ENCODE measurements around the gene HSPB3.
"Not testable (repeated sequence)": the region's sequence is repeated elsewhere in the genome, so short reads cannot be mapped to it uniquely, and the experiment has no call there.

Gene HSPB3

DNA sequence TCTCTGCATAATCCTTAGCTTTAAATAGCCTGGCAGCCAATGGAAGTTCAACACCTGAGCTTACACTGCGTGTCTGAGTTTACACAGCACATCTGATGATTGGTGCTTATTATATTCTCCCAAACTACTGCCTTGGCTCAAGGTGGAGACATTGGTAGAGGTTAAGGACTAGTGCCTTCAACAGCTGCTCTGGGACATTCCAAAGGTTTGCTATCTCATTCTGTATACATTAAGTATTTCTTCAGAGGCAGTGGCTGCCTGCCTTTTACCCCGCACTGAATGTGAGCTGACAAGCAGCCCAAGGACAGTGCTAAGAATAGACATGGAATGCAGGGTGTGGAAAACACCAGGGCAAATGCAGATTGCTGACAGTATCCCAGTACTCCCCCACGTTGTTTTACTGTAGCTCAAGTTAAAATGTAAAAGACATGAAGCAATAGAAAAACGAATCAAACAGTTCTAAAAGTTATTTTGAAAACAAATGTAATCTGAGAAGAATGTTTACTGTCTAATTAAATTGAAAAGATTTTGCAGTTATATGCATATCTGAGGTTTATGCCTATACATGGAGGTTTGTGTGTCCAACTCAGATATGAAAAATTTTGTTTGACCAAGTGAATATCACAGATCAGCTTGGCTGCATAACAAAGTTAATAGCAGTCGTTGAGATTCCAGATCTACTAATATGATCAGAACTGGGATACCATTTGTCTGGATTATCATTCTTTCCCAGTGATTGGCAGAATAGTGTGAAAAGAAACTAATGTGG is 1.8 kb downstream of the HSPB3 start:
- no peak for DNase-seq (ENCODE audit: low read depth)

DNA sequence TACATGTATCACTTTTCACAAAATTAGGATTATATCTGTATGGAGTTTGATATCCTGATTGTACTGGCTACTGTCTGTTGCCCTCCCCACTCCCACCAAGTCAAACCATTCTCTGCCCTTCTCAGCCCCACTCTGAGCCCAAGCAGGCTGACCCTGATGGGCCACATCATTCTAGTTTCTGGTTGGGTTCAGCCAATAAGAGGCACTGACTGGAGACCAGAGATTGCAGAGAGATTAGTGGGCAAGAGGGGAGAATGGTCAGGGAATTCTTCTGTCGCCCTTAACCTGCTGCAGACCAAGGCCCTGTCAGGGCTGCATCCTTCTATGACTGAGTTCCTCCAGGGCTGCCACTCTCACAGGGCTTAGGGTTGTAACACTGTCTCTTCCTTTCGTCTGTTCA is 2.7 kb downstream of the HSPB3 start:
- no peak for DNase-seq (ENCODE audit: low read depth)

DNA sequence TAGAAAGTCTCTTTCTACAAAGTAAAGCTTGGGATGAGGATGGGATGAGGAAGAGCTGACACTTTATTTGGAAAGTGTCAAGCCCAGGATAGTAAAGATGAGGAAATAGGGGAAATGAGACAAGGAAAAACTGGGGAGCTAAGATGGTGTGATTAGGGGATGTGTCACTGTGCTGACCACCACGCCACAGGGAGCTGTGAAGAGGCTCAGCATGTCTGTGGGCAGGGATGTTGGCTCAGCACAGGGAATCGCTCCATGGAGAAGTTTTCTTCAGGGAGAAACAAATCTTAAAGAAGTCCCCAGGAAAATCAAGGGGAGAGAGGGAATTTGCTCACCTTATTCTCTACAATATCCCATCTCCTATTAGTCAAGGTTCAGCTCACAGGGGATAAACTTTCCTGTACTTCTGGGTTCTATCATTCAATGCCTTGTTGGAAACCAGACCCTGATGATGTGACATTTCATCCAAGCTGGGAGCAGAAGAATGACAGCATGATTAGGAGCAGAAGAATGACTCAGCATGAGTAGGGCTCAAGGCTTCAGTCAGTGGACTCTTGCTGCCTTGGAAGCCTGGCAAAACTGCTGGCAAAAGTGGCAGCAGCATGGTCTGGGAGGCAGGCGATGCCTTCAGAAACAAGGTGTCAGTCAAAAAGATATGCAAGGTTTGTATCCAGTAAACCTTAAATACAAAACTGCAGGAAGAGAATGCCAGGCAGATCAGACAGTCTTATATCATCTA is 4.9 kb downstream of the HSPB3 start:
- DNase-seq (ENCODE audit: low read depth): no peak

DNA sequence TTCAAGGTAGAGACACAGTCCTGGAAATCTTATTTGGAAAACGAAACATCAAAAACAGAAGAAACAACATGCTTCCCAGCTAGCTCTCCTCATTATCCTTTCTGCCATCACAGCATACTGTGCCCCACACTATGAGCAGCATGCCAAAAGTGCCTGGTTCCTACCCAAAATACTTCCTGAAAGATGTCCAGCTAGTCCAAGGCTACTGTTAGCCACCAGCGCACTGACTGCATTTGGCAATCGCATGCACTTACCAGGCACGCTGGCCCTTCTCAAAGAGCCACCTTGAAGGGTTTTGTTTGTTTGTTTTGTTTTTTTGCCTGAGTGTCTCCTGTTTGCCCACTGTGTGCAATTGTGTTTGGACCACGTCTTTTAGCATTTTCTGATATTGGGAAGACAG is 6.8 kb downstream of the HSPB3 start:
- no peak for DNase-seq (ENCODE audit: low read depth)

DNA sequence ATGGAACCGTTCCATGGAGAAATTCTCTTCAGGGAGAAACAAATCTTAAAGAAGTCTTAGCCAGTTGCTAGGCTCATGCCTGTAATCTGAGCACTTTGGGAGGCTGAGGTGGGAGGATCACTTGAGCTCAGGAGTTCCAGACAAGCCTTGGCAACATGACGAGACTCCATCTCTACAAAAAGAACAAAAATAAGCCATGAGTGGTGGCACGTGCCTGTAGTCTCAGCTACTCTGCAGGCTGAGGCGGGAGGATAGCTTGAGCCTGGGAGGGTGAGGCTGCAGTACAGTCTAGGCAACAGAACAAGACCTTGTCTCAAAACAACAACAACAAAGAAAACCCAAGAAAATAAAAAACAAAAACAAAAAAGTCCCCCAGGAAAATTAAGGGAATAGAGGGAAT is 8.2 kb downstream of the HSPB3 start:
- DNase-seq (ENCODE audit: low read depth): no peak

DNA sequence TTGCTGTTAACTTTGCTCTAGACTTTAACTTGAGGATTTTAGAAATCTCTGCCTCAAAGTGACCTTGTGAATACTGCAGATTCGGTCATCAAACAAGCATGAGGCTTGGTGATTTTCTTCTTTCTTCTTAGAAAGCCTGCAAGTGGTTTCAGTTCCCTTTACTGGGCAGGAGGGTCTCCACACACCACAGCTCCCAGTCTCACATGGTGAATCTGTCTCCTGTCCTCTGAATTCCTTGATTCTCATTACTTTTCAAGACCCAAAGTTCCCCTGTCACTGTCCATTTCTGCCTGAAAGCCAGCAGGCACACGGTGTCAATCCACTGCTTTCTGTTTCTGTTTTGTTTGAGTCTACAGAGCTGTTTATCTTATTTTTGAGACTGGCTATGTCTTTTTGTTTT is 14.1 kb downstream of the HSPB3 start:
- DNase-seq (ENCODE audit: low read depth): no peak

DNA sequence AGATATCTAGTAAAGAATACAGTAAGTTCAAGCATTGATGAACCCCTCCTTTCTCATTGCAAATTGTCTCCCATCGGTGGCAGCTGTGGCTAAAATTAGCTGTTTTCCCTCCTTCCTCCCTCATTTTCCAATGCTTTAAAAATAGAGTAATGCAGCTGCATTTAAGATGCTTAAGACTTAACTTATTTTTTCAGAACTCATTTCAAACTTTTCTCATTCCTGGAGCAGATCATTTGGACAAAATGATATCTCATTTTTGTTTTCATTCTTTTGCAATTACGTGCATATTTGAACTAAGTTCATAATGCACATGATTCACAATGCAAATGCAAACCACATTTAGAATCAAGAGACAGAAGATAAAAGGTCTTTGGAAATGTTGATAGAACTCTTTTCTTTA is 14.6 kb downstream of the HSPB3 start:
- DNase-seq (ENCODE audit: low read depth): no peak

DNA sequence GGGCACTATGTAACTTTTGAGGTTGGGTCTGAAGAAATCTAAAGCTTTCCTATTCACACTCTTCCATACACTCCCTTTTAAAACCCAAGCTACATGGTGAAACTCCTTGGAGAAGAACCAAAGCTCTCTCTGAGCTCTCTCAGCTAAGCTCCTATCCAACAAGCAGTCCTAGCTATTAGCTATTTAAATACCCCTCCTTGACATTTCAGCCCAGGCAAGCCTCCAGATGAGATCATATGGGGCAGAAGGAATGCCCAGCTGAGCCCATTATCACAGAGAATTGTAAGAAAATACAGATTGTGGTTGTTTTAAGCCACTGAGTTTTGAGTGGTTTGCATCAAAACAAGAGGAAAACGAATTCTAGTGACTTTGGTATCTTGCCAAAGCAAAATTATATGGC is 15.2 kb downstream of the HSPB3 start:
- no peak for DNase-seq (ENCODE audit: low read depth)

DNA sequence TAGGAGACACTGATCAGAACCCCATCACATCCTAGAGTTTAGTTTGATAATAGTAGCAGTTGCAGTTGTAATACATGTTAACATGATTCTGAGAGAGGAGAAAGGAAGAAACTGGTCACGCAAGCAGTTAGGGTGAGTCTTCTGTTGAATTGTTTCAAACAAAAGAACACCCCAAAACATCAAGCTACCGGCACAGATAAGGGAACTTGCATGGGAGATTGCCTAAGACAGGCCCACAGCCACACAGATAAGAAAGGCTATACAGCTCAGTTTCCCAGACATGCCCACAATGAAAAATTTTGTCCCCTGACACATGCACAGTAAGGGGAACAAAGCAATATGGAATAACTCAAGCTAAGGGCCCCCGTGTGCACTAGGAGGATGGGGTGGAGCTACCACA is 15.9 kb downstream of the HSPB3 start:
- DNase-seq (ENCODE audit: low read depth): no peak

DNA sequence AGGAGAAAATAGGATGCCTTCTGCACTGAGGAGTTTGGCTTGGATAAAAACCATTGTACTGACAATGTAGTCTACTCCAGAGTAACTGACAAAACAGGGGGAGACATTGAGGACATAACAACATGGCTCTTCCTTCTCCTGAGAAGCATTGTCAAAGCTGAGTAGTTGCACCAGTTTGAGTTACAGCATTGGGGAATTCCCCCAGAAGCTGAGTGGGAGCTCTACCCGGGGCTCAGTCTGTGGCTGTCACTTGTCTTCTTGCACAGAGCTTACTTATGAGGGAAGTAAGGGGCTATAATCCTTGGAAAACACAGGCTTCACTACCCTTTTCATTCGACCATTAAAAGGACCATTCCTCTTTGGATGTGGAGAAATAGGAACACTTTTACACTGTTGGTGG is 21.2 kb downstream of the HSPB3 start:
- DNase-seq (ENCODE audit: low read depth): no peak

DNA sequence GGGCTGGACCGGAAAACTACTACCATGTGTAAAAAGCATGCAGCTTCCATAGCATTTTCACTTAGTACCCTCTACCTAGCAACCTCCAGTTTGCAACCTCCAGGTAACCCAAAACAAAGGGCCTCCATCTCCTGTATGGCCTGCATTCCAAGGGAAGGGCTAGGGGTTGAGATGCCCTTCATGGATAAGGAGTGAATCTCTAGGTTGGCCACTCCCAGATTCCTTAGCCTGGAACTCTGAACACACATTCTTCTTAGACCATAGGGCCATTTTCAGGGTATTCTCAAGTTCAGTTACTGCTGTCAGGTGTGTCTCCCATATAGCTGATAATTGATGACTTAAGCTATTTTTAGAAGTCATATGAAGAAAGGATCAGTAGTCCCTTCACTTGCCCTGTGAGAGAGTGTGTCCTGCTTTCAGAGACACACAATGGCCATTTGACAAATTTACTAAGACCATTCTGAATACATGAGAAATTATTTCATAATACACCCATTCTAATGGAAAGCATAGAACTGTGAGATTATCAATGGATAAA is 22.5 kb downstream of the HSPB3 start:
- no peak for DNase-seq (ENCODE audit: low read depth)

DNA sequence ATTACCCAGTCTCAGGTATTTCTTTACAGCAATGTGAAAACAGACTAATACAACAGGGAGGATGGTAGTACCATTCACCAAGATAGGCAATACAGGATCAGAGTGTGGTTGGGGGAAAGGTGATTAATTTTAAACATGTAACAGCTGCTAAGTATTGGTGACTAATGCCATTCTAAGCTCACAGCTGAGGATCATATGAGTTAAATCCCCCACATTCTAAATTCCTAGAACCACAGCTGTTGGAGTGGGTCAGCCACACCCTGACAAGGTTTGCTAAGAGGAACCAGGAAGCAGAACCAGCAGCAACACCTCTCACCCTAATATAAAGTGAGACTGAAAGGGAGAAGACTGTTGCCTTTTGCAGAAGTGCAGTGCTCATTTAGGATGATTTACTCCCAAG is 24.8 kb downstream of the HSPB3 start:
- DNase-seq (ENCODE audit: low read depth): no peak

DNA sequence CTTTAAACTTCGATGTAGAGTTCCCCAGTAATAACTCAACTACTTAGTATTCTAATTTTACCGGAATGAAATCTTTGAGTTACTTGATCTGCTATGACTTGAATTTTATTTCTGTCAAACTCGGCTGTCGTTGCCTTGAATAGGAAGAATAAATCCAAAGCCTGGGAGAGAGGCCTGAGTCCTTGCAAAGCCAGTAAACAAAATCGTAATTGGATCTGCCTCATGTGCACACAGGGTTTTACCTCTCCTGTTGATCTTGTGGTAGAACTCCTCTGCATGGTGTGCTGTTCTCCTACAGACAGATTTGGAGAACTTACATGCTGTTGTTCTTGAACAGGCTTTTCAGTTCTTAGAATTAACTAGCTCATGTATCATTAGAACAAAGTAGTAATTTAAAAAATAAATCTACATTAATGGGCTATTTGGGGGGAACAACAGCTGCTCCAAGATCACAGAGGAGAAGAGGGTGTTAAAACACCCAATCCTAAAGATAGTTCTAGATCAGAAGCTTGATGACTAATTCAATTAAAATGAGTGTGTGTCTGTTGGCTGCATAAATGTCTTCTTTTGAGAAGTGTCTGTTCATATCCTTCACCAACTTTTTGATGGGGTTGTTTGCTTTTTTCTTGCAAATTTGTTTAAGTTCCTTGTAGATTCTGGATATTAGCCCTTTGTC is 28.9 kb downstream of the HSPB3 start:
- DNase-seq (ENCODE audit: low read depth): no peak

DNA sequence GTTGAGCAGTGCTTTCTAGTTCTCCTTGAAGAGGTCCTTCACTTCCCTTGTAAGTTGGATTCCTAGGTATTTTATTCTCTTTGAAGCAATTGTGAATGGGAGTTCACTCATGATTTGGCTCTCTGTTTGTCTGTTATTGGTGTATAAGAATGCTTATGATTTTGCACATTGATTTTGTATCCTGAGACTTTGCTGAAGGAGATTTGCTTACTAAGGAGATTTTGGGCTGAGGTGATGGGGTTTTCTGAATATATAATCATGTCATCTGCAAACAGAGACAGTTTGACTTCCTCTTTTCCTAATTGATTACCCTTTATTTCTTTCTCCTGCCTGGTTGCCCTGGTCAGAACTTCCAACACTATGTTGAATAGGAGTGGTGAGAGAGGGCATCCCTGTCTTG is 30.2 kb downstream of the HSPB3 start:
- not testable (repeated sequence) for DNase-seq (ENCODE audit: low read depth)

DNA sequence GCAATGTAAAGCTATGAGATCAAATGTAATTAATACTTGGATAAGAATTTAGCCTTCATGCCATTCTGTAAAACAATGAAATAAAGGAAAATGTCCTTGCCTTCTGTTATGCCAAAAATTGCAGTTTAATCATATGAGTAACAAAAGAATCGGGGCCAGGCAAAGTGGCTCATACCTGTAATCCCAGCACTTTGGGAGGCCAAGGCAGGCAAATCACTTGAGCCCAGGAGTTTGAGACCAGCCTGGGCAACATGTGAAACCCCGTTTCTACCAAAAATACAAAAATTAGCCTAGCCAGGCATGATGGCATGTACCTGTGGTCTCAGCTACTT is 34.1 kb downstream of the HSPB3 start:
- DNase-seq (ENCODE audit: low read depth): not testable (repeated sequence)

DNA sequence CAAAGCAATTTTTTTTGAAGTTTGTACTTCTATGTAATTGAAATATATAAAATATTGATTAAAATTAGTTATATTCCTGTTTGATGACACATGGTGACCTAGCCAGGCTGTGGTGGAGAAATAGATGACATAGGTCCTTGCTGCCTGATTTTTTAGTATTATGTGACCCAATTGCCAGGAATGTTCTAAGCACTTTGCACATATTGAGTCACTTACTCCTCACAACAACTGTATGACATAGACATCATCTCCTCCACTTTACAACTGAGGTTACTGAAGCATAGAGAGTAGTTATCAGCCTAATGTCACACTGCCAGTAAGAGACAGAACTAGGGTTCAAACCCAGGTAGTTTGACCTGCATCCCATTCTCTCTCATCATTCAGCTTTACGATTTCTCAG is 35.8 kb downstream of the HSPB3 start:
- DNase-seq (ENCODE audit: low read depth): no peak

DNA sequence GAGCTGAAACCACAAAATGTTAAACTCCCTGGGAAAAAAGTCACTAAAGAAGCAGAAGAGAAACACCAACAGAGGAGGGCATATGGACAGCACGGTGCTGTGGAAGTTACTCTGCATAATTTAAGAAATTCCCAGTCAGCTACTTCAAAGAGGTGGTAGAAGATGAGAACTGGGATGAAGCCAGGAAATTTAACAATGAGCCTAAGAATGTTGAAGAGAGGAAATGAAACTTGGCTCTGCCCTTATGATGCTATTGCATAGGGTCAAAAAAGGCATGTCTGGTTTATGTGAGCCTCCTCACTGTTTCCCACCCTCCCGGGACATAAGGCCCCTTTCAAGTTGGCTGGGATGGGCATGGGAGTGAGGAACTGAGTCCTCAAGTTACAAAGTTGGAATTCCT is 36.7 kb downstream of the HSPB3 start:
- no peak for DNase-seq (ENCODE audit: low read depth)

DNA sequence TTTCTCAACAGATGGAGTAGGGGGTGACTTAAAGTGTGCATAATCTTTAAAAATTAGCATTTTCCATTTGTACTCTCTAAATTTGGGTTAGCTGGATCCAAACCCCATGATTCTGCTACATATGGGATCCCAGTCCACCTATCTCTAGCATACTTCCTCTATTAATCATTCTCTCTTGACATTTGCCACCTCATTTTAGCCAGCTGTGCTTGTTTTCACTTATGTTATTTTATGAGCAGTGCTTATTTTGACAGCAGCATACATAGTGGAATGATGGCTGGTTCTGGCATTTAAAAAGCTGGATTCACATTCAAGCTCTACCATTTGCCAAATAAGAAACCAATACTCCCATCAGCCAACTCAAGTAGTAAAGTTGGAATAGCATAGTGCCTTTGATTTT is 39.5 kb downstream of the HSPB3 start:
- no peak for DNase-seq (ENCODE audit: low read depth)
